GM19023 (cell line): ENCODE results near the gene CHAT.
"Not testable (repeated sequence)": the region's sequence is repeated elsewhere in the genome, so short reads cannot be mapped to it uniquely, and the experiment has no call there.

ENCODE experiments used
- ATAC-seq: cut with Tn5 transposase; IDR thresholded peaks from one replicate; pipeline ENCODE4 v1.9.1; 2021; ENCODE audit warnings: mild to moderate bottlenecking, moderate library complexity; ENCODE audit not compliant: unreplicated experiment

Gene CHAT

GRCh38 chr10:49678827-49679479 lies 65.1 kb downstream of the CHAT start:
- no peak for ATAC-seq

- ATAC-seq: no peak
These were observed 65.7 kb downstream of the CHAT start, which contains the start of gene C10orf53 for GRCh38 chr10:49679480-49679893. C10orf53 (plus strand) TSS chr10:49679651; CDS start chr10:49679698, 47 bp downstream.

- not testable (repeated sequence) for ATAC-seq
These were observed 68.6 kb downstream of the CHAT start for GRCh38 chr10:49682449-49682848.

- ATAC-seq: no peak
These were observed 69.0 kb downstream of the CHAT start for GRCh38 chr10:49682879-49683278.

- ATAC-seq: no peak
These were observed 72.8 kb downstream of the CHAT start for GRCh38 chr10:49686651-49687050.

GRCh38 chr10:49688261-49688846 lies 74.5 kb downstream of the CHAT start:
- ATAC-seq: no peak

- ATAC-seq: no peak
These were observed 75.1 kb downstream of the CHAT start for GRCh38 chr10:49688920-49689319.

GRCh38 chr10:49689882-49690510 lies 76.2 kb downstream of the CHAT start:
- no peak for ATAC-seq

GRCh38 chr10:49690698-49691356 lies 77.0 kb downstream of the CHAT start:
- ATAC-seq: no peak

- ATAC-seq: no peak
These were observed 77.8 kb downstream of the CHAT start for GRCh38 chr10:49691588-49691987.

- no peak for ATAC-seq
These were observed 80.6 kb downstream of the CHAT start for GRCh38 chr10:49694466-49694865.

GRCh38 chr10:49696311-49696710 lies 82.5 kb downstream of the CHAT start:
- ATAC-seq: no peak

GRCh38 chr10:49698679-49699078 lies 84.8 kb downstream of the CHAT start:
- no peak for ATAC-seq

GRCh38 chr10:49700211-49700610 lies 86.4 kb downstream of the CHAT start:
- ATAC-seq: no peak

GRCh38 chr10:49700997-49701396 lies 87.2 kb downstream of the CHAT start:
- ATAC-seq: no peak

- ATAC-seq: no peak
These were observed 93.7 kb downstream of the CHAT start for GRCh38 chr10:49707585-49707984.

GRCh38 chr10:49709934-49710333 lies 96.1 kb downstream of the CHAT start:
- ATAC-seq: no peak

GRCh38 chr10:49710966-49711365 lies 97.1 kb downstream of the CHAT start:
- no peak for ATAC-seq

GRCh38 chr10:49711481-49711880 lies 97.6 kb downstream of the CHAT start:
- no peak for ATAC-seq

- no peak for ATAC-seq
These were observed 99.4 kb downstream of the CHAT start for GRCh38 chr10:49713266-49713665.
